Measurements from ENCODE around the gene ABCB8. TPM values are rescaled to one million over a fixed set of nuclear protein-coding genes. Genes with fewer than 3 reads are reported as not detected.

ABCB8 gene
- polyA plus RNA-seq, 1 donor (not counting 4 experiments of a cell fraction or from before 2014, with no cell fraction given): 15.5 TPM

DNA sequence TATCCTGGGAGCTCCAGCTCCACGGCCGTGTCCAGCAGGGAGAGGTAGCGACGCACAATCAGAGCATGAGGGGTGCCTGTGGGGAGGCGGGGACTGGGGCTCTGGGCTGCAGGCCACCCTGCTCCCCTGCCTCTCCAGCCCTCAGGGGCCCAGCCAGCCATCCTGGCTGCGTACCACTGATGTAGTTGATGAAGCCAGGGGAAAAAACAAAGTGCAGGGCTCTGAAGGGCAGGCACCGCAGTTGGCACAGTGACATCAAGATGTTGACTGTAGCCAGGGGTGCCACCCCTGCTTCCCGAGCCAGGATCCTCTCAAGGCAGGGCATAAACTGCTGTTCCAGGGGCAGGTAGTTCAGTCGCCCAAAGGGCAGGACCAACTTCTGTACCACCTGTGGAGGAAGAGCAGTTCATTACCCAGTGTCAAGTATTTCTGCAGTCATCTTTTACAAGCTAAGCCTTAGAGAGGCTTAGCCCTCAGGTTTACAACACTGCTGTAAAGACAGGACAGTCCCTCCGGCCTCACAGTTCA is 49.5 kb downstream of the ABCB8 start:
- no peak overlapping the region for H3K27ac ChIP-seq (ENCODE audit: control insufficient read depth, insufficient read depth, low read length)
- H2AFZ ChIP-seq (ENCODE audit: control insufficient read depth, low read length): no peak overlapping the region
- no peaks in the 10 kb centered on the region for H3K27me3 ChIP-seq (ENCODE audit: control insufficient read depth, extremely low read depth, insufficient read depth, low read length)
- no peak for TF ChIP-seq EZH2 (IDR thresholded peaks at IDR 0.05; ENCODE audit: low read length)
- TF ChIP-seq, protein P1, sequence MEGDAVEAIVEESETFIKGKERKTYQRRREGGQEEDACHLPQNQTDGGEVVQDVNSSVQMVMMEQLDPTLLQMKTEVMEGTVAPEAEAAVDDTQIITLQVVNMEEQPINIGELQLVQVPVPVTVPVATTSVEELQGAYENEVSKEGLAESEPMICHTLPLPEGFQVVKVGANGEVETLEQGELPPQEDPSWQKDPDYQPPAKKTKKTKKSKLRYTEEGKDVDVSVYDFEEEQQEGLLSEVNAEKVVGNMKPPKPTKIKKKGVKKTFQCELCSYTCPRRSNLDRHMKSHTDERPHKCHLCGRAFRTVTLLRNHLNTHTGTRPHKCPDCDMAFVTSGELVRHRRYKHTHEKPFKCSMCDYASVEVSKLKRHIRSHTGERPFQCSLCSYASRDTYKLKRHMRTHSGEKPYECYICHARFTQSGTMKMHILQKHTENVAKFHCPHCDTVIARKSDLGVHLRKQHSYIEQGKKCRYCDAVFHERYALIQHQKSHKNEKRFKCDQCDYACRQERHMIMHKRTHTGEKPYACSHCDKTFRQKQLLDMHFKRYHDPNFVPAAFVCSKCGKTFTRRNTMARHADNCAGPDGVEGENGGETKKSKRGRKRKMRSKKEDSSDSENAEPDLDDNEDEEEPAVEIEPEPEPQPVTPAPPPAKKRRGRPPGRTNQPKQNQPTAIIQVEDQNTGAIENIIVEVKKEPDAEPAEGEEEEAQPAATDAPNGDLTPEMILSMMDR (optimal IDR thresholded peaks at IDR 0.05 in 1 of 3, IDR thresholded peaks at IDR 0.05 in 1 of 3, conservative IDR thresholded peaks at IDR 0.05 in 1 of 3; ENCODE audit: extremely low read depth in 1 of 3, insufficient read depth in 2 of 3, low read length in 3 of 3): no peak
- peaks cover 2% of the 10 kb centered on the region for H4K20me1 ChIP-seq (ENCODE audit: control insufficient read depth, extremely low read depth, insufficient read depth, low read length)
- H3K36me3 ChIP-seq (ENCODE audit: control insufficient read depth in 2 of 2, extremely low read depth in 1 of 2, insufficient read depth in 2 of 2, low read length in 2 of 2): peaks cover 23 to 26% of the 10 kb centered on the region in 2 experiments
- no peaks in the 10 kb centered on the region for H3K9me1 ChIP-seq (ENCODE audit: control insufficient read depth, extremely low read depth, insufficient read depth, low read length)
- H3K9me3 ChIP-seq (ENCODE audit: control insufficient read depth, low read depth, low read length): no peaks in the 10 kb centered on the region
- dilution Hi-C loops (cut with MboI; ENCODE audit: extremely low pct_ligation_motif_present, low sequenced_read_pairs): no loop called here
- H3K79me2 ChIP-seq (ENCODE audit: control insufficient read depth, insufficient read depth, low read length): peaks cover 28% of the 10 kb centered on the region
- H3K4me3 ChIP-seq (ENCODE audit: control insufficient read depth in 2 of 3, extremely low read depth in 1 of 3, insufficient read depth in 2 of 3, low read depth in 1 of 3, low read length in 3 of 3): no peak overlapping the region
- FAIRE-seq (no peak), DNase-seq (ENCODE audit: low read depth, low spot score) (no peak)
- no peak overlapping the region for H3K4me2 ChIP-seq (ENCODE audit: control insufficient read depth, extremely low read depth, insufficient read depth, low read depth, low read length)
- peaks cover 22% of the 10 kb centered on the region for H3K4me1 ChIP-seq (ENCODE audit: control insufficient read depth, extremely low read depth, insufficient read depth, low read length)
- H3K9ac ChIP-seq (ENCODE audit: control insufficient read depth, extremely low read depth, insufficient read depth, low read length): no peak overlapping the region

DNA sequence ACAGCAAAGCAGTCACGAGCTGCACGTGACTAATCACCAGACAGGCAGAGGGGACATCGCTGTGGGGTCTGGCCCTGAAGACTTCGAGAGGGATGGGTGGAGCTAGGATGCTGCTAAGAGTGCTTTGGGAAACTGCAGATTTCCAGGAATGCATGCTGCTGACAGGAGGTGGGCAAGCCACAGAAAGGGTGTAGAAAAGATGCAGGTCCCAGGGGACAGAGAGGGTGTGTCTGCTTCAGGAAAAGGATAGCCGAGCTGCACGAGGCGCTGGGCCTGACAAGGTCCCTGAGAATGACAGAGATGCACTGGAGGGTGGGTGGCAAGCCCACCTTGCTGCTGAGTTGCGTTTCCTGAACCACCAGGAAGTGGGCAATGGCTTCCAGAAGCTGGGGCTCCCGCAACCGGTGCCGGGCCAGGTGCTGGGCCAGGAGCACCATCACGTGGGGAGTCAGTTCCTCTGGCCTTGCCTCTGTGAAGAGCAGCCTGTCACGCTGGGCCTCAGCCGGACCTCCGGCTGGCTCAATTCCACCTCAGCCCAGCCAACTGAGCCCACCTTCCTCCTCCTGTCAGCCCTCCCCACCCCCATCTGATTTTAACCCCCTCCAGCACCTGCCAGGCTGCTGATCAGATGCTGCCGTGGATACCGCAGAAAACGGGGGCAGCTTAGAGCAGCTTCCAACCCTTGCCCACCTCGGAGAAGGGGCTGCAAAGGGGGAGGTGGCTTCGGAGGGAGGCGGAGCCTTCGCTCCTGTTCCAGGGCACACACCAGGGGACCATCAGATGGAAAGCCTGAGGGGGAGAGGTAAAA is 50.2 kb downstream of the ABCB8 start:
- H3K9me1 ChIP-seq (ENCODE audit: control insufficient read depth, extremely low read depth, insufficient read depth, low read length): no peaks in the 10 kb centered on the region
- H3K36me3 ChIP-seq (ENCODE audit: control insufficient read depth in 2 of 2, extremely low read depth in 1 of 2, insufficient read depth in 2 of 2, low read length in 2 of 2): peaks cover 23 to 26% of the 10 kb centered on the region in 2 experiments
- no peak overlapping the region for H3K4me3 ChIP-seq (ENCODE audit: control insufficient read depth in 2 of 3, extremely low read depth in 1 of 3, insufficient read depth in 2 of 3, low read depth in 1 of 3, low read length in 3 of 3)
- H3K79me2 ChIP-seq (ENCODE audit: control insufficient read depth, insufficient read depth, low read length): peaks cover 28% of the 10 kb centered on the region
- peaks cover 2% of the 10 kb centered on the region for H4K20me1 ChIP-seq (ENCODE audit: control insufficient read depth, extremely low read depth, insufficient read depth, low read length)
- no peak overlapping the region for H3K9ac ChIP-seq (ENCODE audit: control insufficient read depth, extremely low read depth, insufficient read depth, low read length)
- DNase-seq (ENCODE audit: low read depth, low spot score) (no peak), FAIRE-seq (no peak)
- H3K9me3 ChIP-seq (ENCODE audit: control insufficient read depth, low read depth, low read length): no peaks in the 10 kb centered on the region
- H3K27ac ChIP-seq (ENCODE audit: control insufficient read depth, insufficient read depth, low read length): no peak overlapping the region
- TF ChIP-seq, protein P1 (optimal IDR thresholded peaks at IDR 0.05 in 1 of 3, IDR thresholded peaks at IDR 0.05 in 1 of 3, conservative IDR thresholded peaks at IDR 0.05 in 1 of 3; ENCODE audit: extremely low read depth in 1 of 3, insufficient read depth in 2 of 3, low read length in 3 of 3): no peak
- no peak for TF ChIP-seq EZH2 (IDR thresholded peaks at IDR 0.05; ENCODE audit: low read length)
- H3K4me1 ChIP-seq (ENCODE audit: control insufficient read depth, extremely low read depth, insufficient read depth, low read length): peaks cover 22% of the 10 kb centered on the region
- H3K27me3 ChIP-seq (ENCODE audit: control insufficient read depth, extremely low read depth, insufficient read depth, low read length): no peaks in the 10 kb centered on the region
- dilution Hi-C loops (cut with MboI; ENCODE audit: extremely low pct_ligation_motif_present, low sequenced_read_pairs): no loop called here
- H3K4me2 ChIP-seq (ENCODE audit: control insufficient read depth, extremely low read depth, insufficient read depth, low read depth, low read length): no peak overlapping the region
- no peak overlapping the region for H2AFZ ChIP-seq (ENCODE audit: control insufficient read depth, low read length)

Data from keratinocyte (primary cell).